SKM-1 (cell line): ENCODE measurements around the gene DLX2.
"Not testable (repeated sequence)": the region's sequence is repeated elsewhere in the genome, so short reads cannot be mapped to it uniquely, and the experiment has no call there.

ENCODE experiments used
- DNase-seq: peaks from one replicate; lab custom pipeline; 2025; ENCODE audit not compliant: unreplicated experiment; lab: John Stamatoyannopoulos, UW

Gene DLX2

DNA sequence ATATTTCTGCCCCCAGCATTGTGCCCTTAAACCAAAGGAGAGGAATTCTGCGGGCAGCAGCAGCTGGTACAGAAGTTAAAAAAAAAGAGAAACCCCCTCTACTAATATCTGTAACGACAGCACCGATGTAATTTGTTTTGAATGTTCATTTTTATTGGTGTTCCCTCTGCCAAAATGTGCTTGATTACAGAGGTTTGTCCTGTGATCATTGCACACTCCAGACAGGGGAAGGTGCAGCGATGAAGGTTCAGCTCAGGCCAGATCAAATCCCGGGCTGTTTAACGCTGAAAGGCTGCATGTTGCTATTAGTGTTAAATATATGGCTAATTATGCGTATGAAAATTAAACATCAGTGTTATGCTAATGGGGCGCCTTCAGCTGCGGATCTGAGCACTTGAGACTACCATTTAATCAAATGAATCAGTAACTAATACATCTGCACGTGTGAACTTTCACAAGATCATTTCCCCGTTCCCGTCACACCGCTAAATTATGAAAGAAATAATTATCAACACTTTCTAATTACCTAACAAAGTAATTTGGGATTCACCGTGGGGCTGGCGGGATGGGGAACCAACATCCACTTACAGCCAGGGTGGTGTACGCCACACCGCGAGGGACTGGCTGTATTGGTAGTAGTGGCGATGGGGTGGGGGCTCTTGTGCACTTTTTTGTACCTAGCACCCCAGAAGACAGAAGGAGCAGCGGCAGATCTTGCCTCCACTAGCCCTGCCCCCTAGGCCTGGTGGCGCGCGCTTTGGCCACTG, 18.9 kb downstream of the DLX2 start:
- DNase-seq: no peak

GRCh38 chr2:172082944-172083627, 19.6 kb downstream of the DLX2 start:
- no peak for DNase-seq

DNA sequence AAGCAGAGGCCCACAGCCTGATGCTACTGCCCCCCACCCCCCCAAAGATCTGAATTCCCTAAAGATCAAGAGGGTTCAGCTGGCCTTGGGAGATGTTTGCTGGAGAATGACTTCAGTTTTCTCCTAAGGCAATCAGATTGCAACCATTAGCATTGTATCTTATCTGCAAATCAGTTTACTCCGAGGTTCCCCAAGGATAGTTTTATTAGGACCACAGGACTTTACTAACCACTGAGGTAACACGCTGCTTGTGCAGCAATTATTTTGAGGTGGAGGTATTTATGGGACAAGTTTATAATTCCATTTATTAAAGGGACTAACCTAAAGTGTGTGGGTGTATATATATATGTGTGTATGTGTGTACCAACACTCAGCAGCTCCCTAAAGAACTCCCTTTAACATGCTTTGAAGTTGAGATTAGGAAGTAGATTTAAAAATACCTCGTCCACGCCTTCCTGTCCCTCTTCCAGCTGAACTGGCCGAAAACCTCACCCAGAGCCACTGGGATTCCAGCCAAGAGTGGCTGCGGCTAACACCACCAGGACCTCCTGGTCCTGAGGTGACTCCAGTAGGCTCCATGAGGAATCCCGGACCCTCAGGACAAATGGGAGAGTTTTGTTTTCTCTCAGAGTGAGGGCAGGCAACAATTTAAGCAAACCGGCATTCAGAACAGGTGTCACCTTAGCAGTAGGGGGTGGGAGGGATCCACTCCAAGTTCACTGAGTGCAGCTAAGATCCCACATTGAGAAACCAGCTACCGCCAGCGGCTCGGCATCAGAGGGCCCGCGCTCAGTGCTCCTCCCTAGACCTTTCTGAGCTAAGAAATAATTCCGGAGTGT, 20.4 kb downstream of the DLX2 start:
- DNase-seq: no peak

- no peak for DNase-seq
Measured at GRCh38 chr2:172081221-172082022, 21.3 kb downstream of the DLX2 start.

GRCh38 chr2:172080641-172081220, 22.0 kb downstream of the DLX2 start:
- DNase-seq: no peak

- DNase-seq: no peak
Measured at GRCh38 chr2:172079838-172080640, 22.7 kb downstream of the DLX2 start.

DNA sequence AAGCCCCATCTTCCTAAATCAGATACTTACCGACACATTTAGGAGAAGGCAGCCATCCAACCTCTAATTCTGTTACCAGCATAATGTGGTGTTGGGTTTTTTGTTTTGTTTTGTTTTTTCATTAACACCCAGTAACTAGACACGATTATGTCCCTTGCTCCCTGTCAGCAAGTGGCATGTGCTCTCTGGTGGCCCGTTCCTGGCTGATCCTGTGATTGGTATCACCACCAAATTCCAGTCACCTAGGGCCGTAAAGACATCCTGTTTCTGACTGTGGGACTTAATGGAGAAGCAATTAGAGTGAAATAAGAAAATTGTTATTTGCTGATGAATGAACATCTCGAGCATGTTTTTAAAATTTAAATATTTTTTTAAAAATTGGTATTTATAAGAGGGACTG, 23.3 kb downstream of the DLX2 start:
- no peak for DNase-seq

DNA sequence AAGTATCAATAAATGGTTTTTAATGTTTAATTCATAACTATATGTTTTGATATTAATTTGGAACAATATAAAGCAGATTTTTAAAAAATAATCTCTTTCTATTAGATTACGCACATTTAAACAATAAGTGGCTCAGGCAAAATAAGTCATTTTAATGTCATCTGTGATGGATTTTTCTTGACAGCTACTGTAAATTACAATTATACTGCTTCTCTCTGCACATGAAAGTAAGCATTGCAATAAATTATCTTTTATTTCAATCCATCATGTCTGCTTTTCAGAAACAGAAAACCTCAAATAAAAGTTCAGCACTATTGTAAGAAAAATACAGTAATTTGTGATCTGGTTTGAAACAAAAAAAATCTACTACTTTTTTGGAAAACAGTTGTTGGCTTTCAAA, 28.4 kb downstream of the DLX2 start:
- DNase-seq: no peak

GRCh38 chr2:172073518-172073917, 29.2 kb downstream of the DLX2 start:
- DNase-seq: no peak

GRCh38 chr2:172072706-172073105, 30.0 kb downstream of the DLX2 start:
- DNase-seq: no peak

GRCh38 chr2:172072303-172072702, 30.4 kb downstream of the DLX2 start:
- DNase-seq: no peak

DNA sequence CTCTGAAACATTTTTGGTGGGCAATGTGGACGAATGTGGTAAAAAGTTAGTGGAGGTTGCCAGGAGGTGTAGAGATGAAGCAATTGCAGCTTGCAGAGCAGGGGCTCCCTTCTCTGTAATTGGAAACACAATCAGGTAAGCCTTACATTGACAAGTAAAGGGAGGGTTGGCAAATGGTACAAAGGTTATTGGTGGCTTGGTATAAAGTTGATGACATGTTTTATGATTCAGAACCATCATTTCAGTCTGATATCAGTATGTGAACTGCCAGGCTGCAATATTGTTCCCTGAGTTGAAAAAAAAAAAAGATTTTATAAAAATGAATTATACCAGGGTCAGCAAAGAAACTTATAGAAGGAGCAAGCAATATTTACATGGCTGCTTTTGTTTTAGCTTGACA, 31.8 kb downstream of the DLX2 start:
- DNase-seq: no peak

DNA sequence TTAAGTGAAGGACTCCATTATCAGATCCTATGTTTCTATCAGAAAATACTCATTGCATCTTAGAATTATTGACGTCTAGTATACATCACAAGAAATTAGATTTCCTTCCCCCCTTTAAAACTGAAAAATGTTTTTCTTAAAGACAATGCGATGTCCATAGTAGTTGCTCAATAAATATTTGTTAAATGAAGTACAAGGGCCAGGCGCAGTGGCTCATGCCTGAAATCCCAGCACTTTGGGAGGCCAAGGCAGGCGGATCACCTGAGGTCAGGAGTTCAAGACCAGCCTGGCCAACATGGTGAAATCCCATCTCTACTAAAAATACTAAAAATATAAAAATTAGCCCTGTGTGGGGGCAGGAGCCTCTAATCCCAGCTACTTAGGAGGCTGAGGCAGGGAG, 34.8 kb downstream of the DLX2 start:
- not testable (repeated sequence) for DNase-seq

GRCh38 chr2:172066394-172066886, 36.3 kb downstream of the DLX2 start:
- no peak for DNase-seq

GRCh38 chr2:172065111-172065510, 37.6 kb downstream of the DLX2 start:
- DNase-seq: no peak

DNA sequence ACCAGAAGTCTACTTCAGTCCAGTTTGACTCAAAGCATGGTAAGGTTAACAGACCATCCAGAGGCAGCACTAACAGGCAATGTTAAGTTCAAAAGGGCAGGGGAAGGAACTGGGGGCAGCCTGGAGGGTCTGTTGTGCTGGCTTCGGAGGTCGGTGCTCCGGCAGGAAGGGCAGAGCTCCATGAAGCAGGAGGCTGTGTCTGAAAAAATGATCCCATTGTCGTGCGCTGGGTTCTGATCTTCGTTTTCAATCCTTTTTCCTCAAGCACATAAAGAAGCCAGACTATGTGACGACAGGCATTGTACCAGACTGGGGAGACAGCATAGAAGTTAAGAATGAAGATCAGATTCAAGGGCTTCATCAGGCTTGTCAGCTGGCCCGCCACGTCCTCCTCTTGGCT, 39.3 kb downstream of the DLX2 start:
- DNase-seq: no peak

- no peak for DNase-seq
Measured at GRCh38 chr2:172062402-172063004, 40.2 kb downstream of the DLX2 start.

- DNase-seq: not testable (repeated sequence)
Measured at GRCh38 chr2:172060118-172060517, 42.6 kb downstream of the DLX2 start.

DNA sequence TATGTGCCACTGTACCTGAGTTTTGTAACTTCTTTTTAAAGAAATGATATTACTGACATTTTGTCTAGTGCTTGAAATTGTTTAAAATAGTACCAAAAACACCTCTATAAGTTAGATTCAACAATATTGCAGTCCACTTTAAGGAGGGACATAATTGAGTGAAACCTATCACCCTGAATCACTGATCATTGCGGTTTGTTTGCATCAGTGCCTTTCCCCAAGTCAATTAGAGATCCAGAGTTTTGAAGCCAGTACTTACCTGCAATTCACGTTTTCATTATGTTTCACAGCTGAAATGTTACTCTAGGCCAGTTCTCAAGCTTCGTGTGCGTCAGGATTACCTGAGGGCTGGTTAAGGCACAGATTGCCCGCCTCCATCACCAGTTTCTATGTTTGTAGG, 44.0 kb downstream of the DLX2 start:
- DNase-seq: no peak
